Stimulated activated naive CD8-positive, alpha-beta T cell treated with anti-CD3 and anti-CD28 coated beads, Interleukin-15, Interleukin-2, amounts not matched to agents 100 ng/mL and 50 ng/mL, for 24 hours (primary cell): ENCODE results near the gene SUMO2.
"Not testable (repeated sequence)": the region's sequence is repeated elsewhere in the genome, so short reads cannot be mapped to it uniquely, and the experiment has no call there.

Experiments
- H3K27ac Mint-ChIP-seq: one replicate; pipeline ENCODE4 v1.8.0; 2021; ENCODE audit warnings: mild to moderate bottlenecking, mixed read lengths
- H3K27me3 Mint-ChIP-seq: one replicate; pipeline ENCODE4 v1.8.0; 2021; ENCODE audit warnings: mixed read lengths
- H3K36me3 Mint-ChIP-seq: one replicate; pipeline ENCODE4 v1.8.0; 2021; ENCODE audit warnings: low read depth, mixed read lengths
- H3K4me1 Mint-ChIP-seq: one replicate; pipeline ENCODE4 v1.8.0; 2021; ENCODE audit warnings: low read depth, mixed read lengths
- H3K4me3 Mint-ChIP-seq: one replicate; pipeline ENCODE4 v1.8.0; 2021; ENCODE audit warnings: mild to moderate bottlenecking, mixed read lengths
- H3K9me3 Mint-ChIP-seq: one replicate; pipeline ENCODE4 v1.8.0; 2021; ENCODE audit warnings: mixed read lengths

The SUMO2 gene

GRCh38 chr17:75182569-75183436, at the start of gene SUMO2:
Gene SUMO2, minus strand, starts transcription at chr17:75182959. Its CDS starts 125 bp downstream, at chr17:75182834.
- peak within 1 kb of the TSS; percentile 95 for H3K27ac Mint-ChIP-seq
- H3K9me3 Mint-ChIP-seq, result no peaks in the 10 kb centered on the region
- H3K4me3 Mint-ChIP-seq, result peak within 1 kb of the TSS; percentile 100
- no peaks in the 10 kb centered on the region for H3K27me3 Mint-ChIP-seq
- peaks cover 50% of the 10 kb centered on the region for H3K4me1 Mint-ChIP-seq
- peaks cover 31% of the 10 kb centered on the region for H3K36me3 Mint-ChIP-seq

GRCh38 chr17:75231741-75232464, 49.1 kb upstream of the SUMO2 start:
- H3K4me1 Mint-ChIP-seq, result no peaks in the 10 kb centered on the region
- H3K36me3 Mint-ChIP-seq, result peaks cover 58% of the 10 kb centered on the region
- no peaks in the 10 kb centered on the region for H3K9me3 Mint-ChIP-seq
- no peaks in the 10 kb centered on the region for H3K27me3 Mint-ChIP-seq
- H3K4me3 Mint-ChIP-seq, result no peak overlapping the region
- H3K27ac Mint-ChIP-seq, result no peak overlapping the region

- Mint-ChIP-seq H3K4me1 (no peaks in the 10 kb centered on the region), H3K4me3 (no peak overlapping the region), H3K27me3 (no peaks in the 10 kb centered on the region)
Observed at GRCh38 chr17:75231071-75231470, 48.3 kb upstream of the SUMO2 start.

GRCh38 chr17:75228847-75229246, 46.1 kb upstream of the SUMO2 start:
- Mint-ChIP-seq H3K4me1 (no peaks in the 10 kb centered on the region), H3K4me3 (no peak overlapping the region), H3K27ac (no peak overlapping the region), H3K27me3 (no peaks in the 10 kb centered on the region), H3K36me3 (peaks cover 59% of the 10 kb centered on the region), H3K9me3 (no peaks in the 10 kb centered on the region)

More at GRCh38 chr17:75231071-75231470, 48.3 kb upstream of the SUMO2 start:
- H3K9me3 Mint-ChIP-seq, result no peaks in the 10 kb centered on the region
- peaks cover 56% of the 10 kb centered on the region for H3K36me3 Mint-ChIP-seq
- no peak overlapping the region for H3K27ac Mint-ChIP-seq

- no peak overlapping the region for H3K27ac Mint-ChIP-seq
- no peaks in the 10 kb centered on the region for H3K4me1 Mint-ChIP-seq
- no peaks in the 10 kb centered on the region for H3K9me3 Mint-ChIP-seq
- no peaks in the 10 kb centered on the region for H3K27me3 Mint-ChIP-seq
- H3K4me3 Mint-ChIP-seq, result no peak overlapping the region
- peaks cover 61% of the 10 kb centered on the region for H3K36me3 Mint-ChIP-seq
Observed at GRCh38 chr17:75228305-75228704, 45.5 kb upstream of the SUMO2 start.

GRCh38 chr17:75227729-75228128, 45.0 kb upstream of the SUMO2 start:
- H3K27ac Mint-ChIP-seq, result no peak overlapping the region
- H3K4me1 Mint-ChIP-seq, result no peaks in the 10 kb centered on the region
- H3K27me3 Mint-ChIP-seq, result no peaks in the 10 kb centered on the region
- no peaks in the 10 kb centered on the region for H3K9me3 Mint-ChIP-seq
- H3K4me3 Mint-ChIP-seq, result no peak overlapping the region
- peaks cover 60% of the 10 kb centered on the region for H3K36me3 Mint-ChIP-seq

GRCh38 chr17:75225016-75225415, 42.3 kb upstream of the SUMO2 start:
- no peaks in the 10 kb centered on the region for H3K9me3 Mint-ChIP-seq
- no peaks in the 10 kb centered on the region for H3K4me1 Mint-ChIP-seq
- H3K4me3 Mint-ChIP-seq, result no peak overlapping the region
- H3K27ac Mint-ChIP-seq, result no peak overlapping the region
- no peaks in the 10 kb centered on the region for H3K27me3 Mint-ChIP-seq
- peaks cover 52% of the 10 kb centered on the region for H3K36me3 Mint-ChIP-seq

- Mint-ChIP-seq H3K9me3 (no peaks in the 10 kb centered on the region), H3K27ac (no peak overlapping the region), H3K36me3 (peaks cover 56% of the 10 kb centered on the region), H3K4me3 (no peak overlapping the region), H3K27me3 (no peaks in the 10 kb centered on the region), H3K4me1 (no peaks in the 10 kb centered on the region)
Observed at GRCh38 chr17:75219815-75220214, 37.1 kb upstream of the SUMO2 start.

- H3K9me3 Mint-ChIP-seq, result no peaks in the 10 kb centered on the region
- H3K4me3 Mint-ChIP-seq, result no peak overlapping the region
- H3K36me3 Mint-ChIP-seq, result peaks cover 56% of the 10 kb centered on the region
- H3K27ac Mint-ChIP-seq, result no peak overlapping the region
- no peaks in the 10 kb centered on the region for H3K4me1 Mint-ChIP-seq
- H3K27me3 Mint-ChIP-seq, result no peaks in the 10 kb centered on the region
Observed at GRCh38 chr17:75218131-75218530, 35.4 kb upstream of the SUMO2 start.

- Mint-ChIP-seq H3K9me3 (no peaks in the 10 kb centered on the region), H3K27me3 (no peaks in the 10 kb centered on the region), H3K36me3 (peaks cover 52% of the 10 kb centered on the region), H3K27ac (no peak overlapping the region), H3K4me1 (peaks cover 28% of the 10 kb centered on the region), H3K4me3 (no peak overlapping the region)
Observed at GRCh38 chr17:75209061-75209460, 26.3 kb upstream of the SUMO2 start.

- no peaks in the 10 kb centered on the region for H3K27me3 Mint-ChIP-seq
- peaks cover 45% of the 10 kb centered on the region for H3K36me3 Mint-ChIP-seq
- peaks cover 28% of the 10 kb centered on the region for H3K4me1 Mint-ChIP-seq
- H3K4me3 Mint-ChIP-seq, result peak overlapping the region; percentile 52
- no peak overlapping the region for H3K27ac Mint-ChIP-seq
- H3K9me3 Mint-ChIP-seq, result no peaks in the 10 kb centered on the region
Observed at GRCh38 chr17:75208161-75208560, 25.4 kb upstream of the SUMO2 start.

- Mint-ChIP-seq H3K4me3 (peak overlapping the region; percentile 52), H3K36me3 (peaks cover 41% of the 10 kb centered on the region), H3K9me3 (no peaks in the 10 kb centered on the region), H3K27me3 (no peaks in the 10 kb centered on the region), H3K27ac (no peak overlapping the region), H3K4me1 (peaks cover 28% of the 10 kb centered on the region)
Observed at GRCh38 chr17:75207760-75208159, 25.0 kb upstream of the SUMO2 start.

GRCh38 chr17:75207050-75207407, 24.3 kb upstream of the SUMO2 start:
- not testable (repeated sequence) for H3K9me3 Mint-ChIP-seq, H3K27me3 Mint-ChIP-seq
- H3K4me1 Mint-ChIP-seq, result peaks cover 28% of the 10 kb centered on the region
- peak overlapping the region; percentile 100 for H3K27ac Mint-ChIP-seq
- peaks cover 35% of the 10 kb centered on the region for H3K36me3 Mint-ChIP-seq
- H3K4me3 Mint-ChIP-seq, result peak overlapping the region; percentile 98

GRCh38 chr17:75205793-75206163, 23.0 kb upstream of the SUMO2 start:
- H3K27ac Mint-ChIP-seq, result peak overlapping the region; percentile 100
- H3K4me3 Mint-ChIP-seq, result peak overlapping the region; percentile 98
- H3K9me3 Mint-ChIP-seq, result no peaks in the 10 kb centered on the region
- H3K4me1 Mint-ChIP-seq, result peaks cover 33% of the 10 kb centered on the region
- H3K36me3 Mint-ChIP-seq, result peaks cover 29% of the 10 kb centered on the region
- H3K27me3 Mint-ChIP-seq, result no peaks in the 10 kb centered on the region

- Mint-ChIP-seq H3K4me1 (peaks cover 33% of the 10 kb centered on the region), H3K9me3 (no peaks in the 10 kb centered on the region), H3K27me3 (no peaks in the 10 kb centered on the region), H3K27ac (peak within 1 kb of the TSS; percentile 100), H3K36me3 (peaks cover 24% of the 10 kb centered on the region), H3K4me3 (peak within 1 kb of the TSS; percentile 98)
Observed at GRCh38 chr17:75205037-75205792, 22.5 kb upstream of the SUMO2 start, which contains the start of gene NUP85. Gene NUP85, plus strand, starts transcription at chr17:75205679. Its CDS starts 83 bp downstream, at chr17:75205762.
